HFFc6 (cell line): ENCODE measurements around the gene LUM. TPM values are rescaled to one million over a fixed set of nuclear protein-coding genes. Genes with fewer than 3 reads are reported as not detected.
A peak's percentile ranks its signal among the peaks of the same experiment; 100 is the strongest.

ENCODE experiments used
- DNase-seq: peaks from one replicate; pipeline ENCODE4 v3.0.0-alpha.2; 2018
- H3K27ac Mint-ChIP-seq: 2 replicates; pipeline ENCODE4 v1.8.0; 2020; ENCODE audit warnings: mild to moderate bottlenecking, mixed read lengths
- H3K27me3 Mint-ChIP-seq: 2 replicates; pipeline ENCODE4 v1.8.0; 2021; ENCODE audit warnings: mild to moderate bottlenecking, moderate library complexity, mixed read lengths; ENCODE audit not compliant: insufficient read depth
- H3K36me3 Mint-ChIP-seq: 2 replicates; pipeline ENCODE4 v1.8.0; 2021; ENCODE audit warnings: low read depth, mixed read lengths
- H3K4me1 Mint-ChIP-seq: 2 replicates; pipeline ENCODE4 v1.8.0; 2020; ENCODE audit warnings: low read depth, mixed read lengths
- H3K4me3 Mint-ChIP-seq: 2 replicates; pipeline ENCODE4 v1.8.0; 2020; ENCODE audit warnings: mild to moderate bottlenecking, moderate library complexity, mixed read lengths
- H3K9me3 Mint-ChIP-seq: 2 replicates; pipeline ENCODE4 v1.8.0; 2020; ENCODE audit warnings: mild to moderate bottlenecking, mixed read lengths
- CTCF ChIP-seq: fragments of 200-600 bp; sonication (generic); IDR thresholded peaks from 2 replicates; pipeline ENCODE4 v1.5.0; 2021; ENCODE audit warnings: antibody characterized with exemption, mild to moderate bottlenecking
- total RNA-seq, 6 experiments: library from RNA; stranded (reverse); fragmentation: NEBNext Ultra II Directional; extraction: Animal tissue kit (Norgen Biotek cat#: 25700); gene quantifications; 2 replicates in 1 of 6; 3 replicates in 5 of 6; pipeline ENCODE4 v1.2.3, GENCODE V29; 2021

Gene LUM
- total RNA-seq, 6 experiments from 2014 or later, result 34.3 to 78.1 (median 57.3) TPM

GRCh38 chr12:91143206-91143605, 31.9 kb upstream of the LUM start:
- Mint-ChIP-seq H3K27ac (no peak overlapping the region), H3K9me3 (no peaks in the 10 kb centered on the region), H3K4me1 (peaks cover 67% of the 10 kb centered on the region), H3K4me3 (no peak overlapping the region), H3K36me3 (peaks cover 6% of the 10 kb centered on the region; the same call in 1 of the 2 replicates), H3K27me3 (no peaks in the 10 kb centered on the region; the same call in 1 of the 2 replicates)
- DNase-seq, result no peak
- TF ChIP-seq CTCF, result no peak

GRCh38 chr12:91142221-91142631, 30.9 kb upstream of the LUM start:
- Mint-ChIP-seq H3K9me3 (no peaks in the 10 kb centered on the region), H3K4me3 (no peak overlapping the region), H3K36me3 (peaks cover 6% of the 10 kb centered on the region; the same call in 1 of the 2 replicates), H3K27ac (peak overlapping the region; percentile 42), H3K27me3 (no peaks in the 10 kb centered on the region; the same call in 1 of the 2 replicates), H3K4me1 (peaks cover 76% of the 10 kb centered on the region)
- no peak for TF ChIP-seq CTCF
- no peak for DNase-seq

- peak; percentile 94 for DNase-seq
- Mint-ChIP-seq H3K36me3 (peaks cover 7% of the 10 kb centered on the region; the same call in 1 of the 2 replicates), H3K9me3 (no peaks in the 10 kb centered on the region), H3K27ac (peak overlapping the region; percentile 87), H3K27me3 (no peaks in the 10 kb centered on the region; the same call in 1 of the 2 replicates), H3K4me1 (peaks cover 76% of the 10 kb centered on the region), H3K4me3 (peak overlapping the region; percentile 41)
- TF ChIP-seq CTCF, result no peak
Measured at GRCh38 chr12:91140026-91140931, 29.0 kb upstream of the LUM start.

- Mint-ChIP-seq H3K9me3 (no peaks in the 10 kb centered on the region), H3K4me1 (peaks cover 74% of the 10 kb centered on the region), H3K27me3 (no peaks in the 10 kb centered on the region; the same call in 1 of the 2 replicates), H3K27ac (peak overlapping the region; percentile 40), H3K4me3 (peak overlapping the region; percentile 7; the same call in 1 of the 2 replicates), H3K36me3 (peaks cover 9% of the 10 kb centered on the region; the same call in 1 of the 2 replicates)
- no peak for DNase-seq
- no peak for TF ChIP-seq CTCF
Measured at GRCh38 chr12:91139286-91139685, 28.0 kb upstream of the LUM start.

- no peak for DNase-seq
- 0 out of 2 replicates have a peak, but pooled peaks cover 4% of the 10 kb centered on the region for H3K36me3 Mint-ChIP-seq
- peaks cover 74% of the 10 kb centered on the region for H3K4me1 Mint-ChIP-seq
- H3K9me3 Mint-ChIP-seq, result no peaks in the 10 kb centered on the region
- H3K4me3 Mint-ChIP-seq, result no peak overlapping the region
- H3K27ac Mint-ChIP-seq, result peak overlapping the region; percentile 11; the same call in 1 of the 2 replicates
- no peaks in the 10 kb centered on the region; the same call in 1 of the 2 replicates for H3K27me3 Mint-ChIP-seq
- TF ChIP-seq CTCF, result no peak
Measured at GRCh38 chr12:91138337-91138920, 27.1 kb upstream of the LUM start.
